ENCODE data around the gene NHEJ1.

The NHEJ1 gene

DNA sequence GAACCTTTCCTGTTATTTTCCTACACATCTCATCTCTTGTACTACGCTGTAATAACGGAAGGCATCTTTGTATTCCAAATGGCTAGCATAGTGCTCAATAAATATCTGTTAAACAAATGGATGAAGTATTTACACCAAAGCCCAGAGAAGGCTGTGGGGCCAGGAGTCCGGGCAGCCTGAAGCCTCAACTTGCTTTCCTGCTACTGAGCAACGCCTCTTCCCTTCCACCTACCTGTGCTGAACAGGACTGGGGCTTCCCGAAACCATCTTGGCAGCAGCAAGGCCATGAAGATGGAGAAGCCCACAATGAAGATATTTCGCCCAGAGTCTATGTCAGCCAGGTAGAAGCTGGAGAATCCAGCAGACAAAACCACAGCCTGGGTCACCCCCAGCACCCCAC is 2.5 kb upstream of the NHEJ1 start:
- TF ChIP-seq, protein P1, sequence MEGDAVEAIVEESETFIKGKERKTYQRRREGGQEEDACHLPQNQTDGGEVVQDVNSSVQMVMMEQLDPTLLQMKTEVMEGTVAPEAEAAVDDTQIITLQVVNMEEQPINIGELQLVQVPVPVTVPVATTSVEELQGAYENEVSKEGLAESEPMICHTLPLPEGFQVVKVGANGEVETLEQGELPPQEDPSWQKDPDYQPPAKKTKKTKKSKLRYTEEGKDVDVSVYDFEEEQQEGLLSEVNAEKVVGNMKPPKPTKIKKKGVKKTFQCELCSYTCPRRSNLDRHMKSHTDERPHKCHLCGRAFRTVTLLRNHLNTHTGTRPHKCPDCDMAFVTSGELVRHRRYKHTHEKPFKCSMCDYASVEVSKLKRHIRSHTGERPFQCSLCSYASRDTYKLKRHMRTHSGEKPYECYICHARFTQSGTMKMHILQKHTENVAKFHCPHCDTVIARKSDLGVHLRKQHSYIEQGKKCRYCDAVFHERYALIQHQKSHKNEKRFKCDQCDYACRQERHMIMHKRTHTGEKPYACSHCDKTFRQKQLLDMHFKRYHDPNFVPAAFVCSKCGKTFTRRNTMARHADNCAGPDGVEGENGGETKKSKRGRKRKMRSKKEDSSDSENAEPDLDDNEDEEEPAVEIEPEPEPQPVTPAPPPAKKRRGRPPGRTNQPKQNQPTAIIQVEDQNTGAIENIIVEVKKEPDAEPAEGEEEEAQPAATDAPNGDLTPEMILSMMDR (IDR thresholded peaks at IDR 0.05; ENCODE audit: low read depth, low read length) = no peak
- H3K27me3 ChIP-seq (ENCODE audit: insufficient read depth, low read depth, severe bottlenecking) = no peaks in the 10 kb centered on the region
- no peak overlapping the region for H3K27ac ChIP-seq
- no peaks in the 10 kb centered on the region for H3K36me3 ChIP-seq
- H3K9me3 ChIP-seq (ENCODE audit: severe bottlenecking) = no peaks in the 10 kb centered on the region
- no peak for DNase-seq
- no peak overlapping the region for H3K4me3 ChIP-seq (ENCODE audit: low read depth, low read length)

DNA sequence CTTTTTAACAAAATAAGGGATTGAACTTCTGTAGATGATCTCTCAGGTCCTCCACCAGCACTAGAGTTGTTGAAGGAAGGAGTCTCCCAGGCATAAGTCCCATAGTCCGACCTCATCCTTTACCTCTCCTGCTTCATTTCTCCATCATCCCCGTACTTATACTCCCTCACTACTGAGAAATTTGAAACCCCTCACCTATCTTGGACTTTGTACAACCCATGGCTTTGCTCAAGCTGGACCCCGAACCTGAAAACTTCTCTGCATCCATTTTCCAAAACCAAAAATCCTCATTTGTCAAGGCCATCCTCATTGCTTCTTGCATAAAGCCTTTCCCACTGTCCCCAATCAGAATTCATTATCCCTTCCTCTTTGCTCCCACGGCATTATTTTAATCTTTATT is 482 bp upstream of the NHEJ1 start:
- TF ChIP-seq, protein P1 (IDR thresholded peaks at IDR 0.05; ENCODE audit: low read depth, low read length) = no peak
- no peak for DNase-seq
- Histone ChIP-seq H3K4me3 (ENCODE audit: low read depth, low read length) (peak overlapping the region; percentile 78), H3K27me3 (ENCODE audit: insufficient read depth, low read depth, severe bottlenecking) (no peaks in the 10 kb centered on the region), H3K9me3 (ENCODE audit: severe bottlenecking) (no peaks in the 10 kb centered on the region), H3K36me3 (peaks cover 17% of the 10 kb centered on the region), H3K27ac (no peak overlapping the region; the same call in 1 of the 2 replicates)

- Histone ChIP-seq H3K9me3 (ENCODE audit: severe bottlenecking) (no peaks in the 10 kb centered on the region), H3K4me3 (ENCODE audit: low read depth, low read length) (peak overlapping the region; percentile 78), H3K27ac (peak overlapping the region; percentile 94; the same call in 1 of the 2 replicates), H3K36me3 (peaks cover 20% of the 10 kb centered on the region), H3K27me3 (ENCODE audit: insufficient read depth, low read depth, severe bottlenecking) (no peaks in the 10 kb centered on the region)
- no peak for DNase-seq
- TF ChIP-seq, protein P1 (IDR thresholded peaks at IDR 0.05; ENCODE audit: low read depth, low read length) = no peak
Measured at GRCh38 chr2:219159771-219160185, 837 bp downstream of the NHEJ1 start.

DNA sequence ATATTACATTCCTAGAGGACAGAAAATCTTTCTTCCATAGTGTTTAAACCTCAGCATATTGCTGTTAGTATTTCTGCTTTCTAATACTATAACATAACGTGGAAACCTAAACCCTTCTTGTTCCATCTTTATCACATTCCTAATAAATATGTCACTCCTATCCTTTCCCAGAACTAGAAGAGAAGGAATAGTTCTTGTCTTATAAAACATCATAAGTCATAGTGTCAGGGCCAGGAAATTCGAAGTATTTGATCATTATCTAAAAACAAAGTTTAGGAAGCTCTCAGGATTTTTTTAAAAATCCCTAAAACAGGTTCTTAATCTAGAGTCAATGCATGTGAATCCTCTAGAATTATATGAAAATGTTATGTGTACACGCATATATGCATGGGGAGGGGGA is 2.0 kb downstream of the NHEJ1 start:
- Histone ChIP-seq H3K36me3 (peaks cover 23% of the 10 kb centered on the region), H3K27me3 (ENCODE audit: insufficient read depth, low read depth, severe bottlenecking) (no peaks in the 10 kb centered on the region), H3K27ac (no peak overlapping the region), H3K4me3 (ENCODE audit: low read depth, low read length) (no peak overlapping the region), H3K9me3 (ENCODE audit: severe bottlenecking) (no peaks in the 10 kb centered on the region)
- DNase-seq = no peak
- TF ChIP-seq, protein P1 (IDR thresholded peaks at IDR 0.05; ENCODE audit: low read depth, low read length) = no peak

- H3K9me3 ChIP-seq (ENCODE audit: severe bottlenecking) = no peaks in the 10 kb centered on the region
- no peaks in the 10 kb centered on the region for H3K27me3 ChIP-seq (ENCODE audit: insufficient read depth, low read depth, severe bottlenecking)
- no peak overlapping the region for H3K27ac ChIP-seq
- no peak for DNase-seq
- peaks cover 26% of the 10 kb centered on the region for H3K36me3 ChIP-seq
- no peak overlapping the region for H3K4me3 ChIP-seq (ENCODE audit: low read depth, low read length)
- TF ChIP-seq, protein P1 (IDR thresholded peaks at IDR 0.05; ENCODE audit: low read depth, low read length) = no peak
Measured at GRCh38 chr2:219158025-219158424, 2.6 kb downstream of the NHEJ1 start.

- Histone ChIP-seq H3K36me3 (peaks cover 28% of the 10 kb centered on the region), H3K27me3 (ENCODE audit: insufficient read depth, low read depth, severe bottlenecking) (no peaks in the 10 kb centered on the region), H3K27ac (no peak overlapping the region), H3K4me3 (ENCODE audit: low read depth, low read length) (no peak overlapping the region), H3K9me3 (ENCODE audit: severe bottlenecking) (no peaks in the 10 kb centered on the region)
- TF ChIP-seq, protein P1 (IDR thresholded peaks at IDR 0.05; ENCODE audit: low read depth, low read length) = no peak
- DNase-seq = no peak
Measured at GRCh38 chr2:219157396-219157795, 3.2 kb downstream of the NHEJ1 start.
